Prostate gland (tissue), 2 donors: ENCODE measurements around the gene KLF7.

Experiments used
- POLR2A ChIP-seq: fragments of 450-650 bp; IDR thresholded peaks from one replicate; pipeline ENCODE4 v1.6.1; 2016; ENCODE audit warnings: antibody characterized with exemption, mild to moderate bottlenecking
- POLR2AphosphoS5 ChIP-seq: sonication (generic); formaldehyde crosslinking; IDR thresholded peaks from one replicate; pipeline ENCODE4 v1.6.1; 2017; ENCODE audit warnings: antibody characterized with exemption
- TF ChIP-seq, protein P1 (sequence below), 4 experiments: fragments of 200-600 bp in 2 of 4; fragments of 450-650 bp in 2 of 4; sonication (generic) in 2 of 4; IDR thresholded peaks; 1 replicate in 3 of 4; 2 replicates in 1 of 4; pipeline ENCODE4 v1.5.1; 2016 to 2019; ENCODE audit warnings: antibody characterized with exemption in 4 of 4, mild to moderate bottlenecking in 2 of 4, moderate library complexity in 2 of 4

DNA sequence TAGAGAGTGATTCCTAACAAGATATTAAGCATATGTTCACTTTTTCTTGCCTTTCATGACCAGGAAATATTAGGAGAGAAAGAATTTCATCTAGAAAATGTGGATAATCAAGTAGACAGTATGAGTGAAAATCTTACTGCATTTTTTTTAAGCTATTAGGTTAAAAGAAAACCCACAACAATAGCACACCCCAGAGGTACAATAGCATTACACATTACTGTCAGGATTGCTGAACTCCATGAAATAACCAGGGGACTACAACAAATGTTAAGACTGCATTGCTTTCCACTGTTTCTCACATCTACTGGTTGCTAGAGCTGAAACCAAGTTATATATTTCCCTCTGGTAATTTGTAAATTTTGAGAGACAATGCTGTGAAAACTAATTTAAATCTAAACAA, 33.7 kb downstream of the KLF7 start:
- TF ChIP-seq POLR2AphosphoS5 (no peak), POLR2A (no peak)
- TF ChIP-seq, protein P1, sequence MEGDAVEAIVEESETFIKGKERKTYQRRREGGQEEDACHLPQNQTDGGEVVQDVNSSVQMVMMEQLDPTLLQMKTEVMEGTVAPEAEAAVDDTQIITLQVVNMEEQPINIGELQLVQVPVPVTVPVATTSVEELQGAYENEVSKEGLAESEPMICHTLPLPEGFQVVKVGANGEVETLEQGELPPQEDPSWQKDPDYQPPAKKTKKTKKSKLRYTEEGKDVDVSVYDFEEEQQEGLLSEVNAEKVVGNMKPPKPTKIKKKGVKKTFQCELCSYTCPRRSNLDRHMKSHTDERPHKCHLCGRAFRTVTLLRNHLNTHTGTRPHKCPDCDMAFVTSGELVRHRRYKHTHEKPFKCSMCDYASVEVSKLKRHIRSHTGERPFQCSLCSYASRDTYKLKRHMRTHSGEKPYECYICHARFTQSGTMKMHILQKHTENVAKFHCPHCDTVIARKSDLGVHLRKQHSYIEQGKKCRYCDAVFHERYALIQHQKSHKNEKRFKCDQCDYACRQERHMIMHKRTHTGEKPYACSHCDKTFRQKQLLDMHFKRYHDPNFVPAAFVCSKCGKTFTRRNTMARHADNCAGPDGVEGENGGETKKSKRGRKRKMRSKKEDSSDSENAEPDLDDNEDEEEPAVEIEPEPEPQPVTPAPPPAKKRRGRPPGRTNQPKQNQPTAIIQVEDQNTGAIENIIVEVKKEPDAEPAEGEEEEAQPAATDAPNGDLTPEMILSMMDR (IDR thresholded peaks at IDR 0.05): no peak
